Anterior cingulate cortex (tissue), 58 donors: ENCODE results near the gene GPA33.
A peak's percentile ranks its signal among the peaks of the same experiment; 100 is the strongest.

ENCODE experiments used
- DNase-seq, 58 donors: peaks; one replicate each; lab custom pipeline; 2025; lab: John Stamatoyannopoulos, UW

GPA33 gene

DNA sequence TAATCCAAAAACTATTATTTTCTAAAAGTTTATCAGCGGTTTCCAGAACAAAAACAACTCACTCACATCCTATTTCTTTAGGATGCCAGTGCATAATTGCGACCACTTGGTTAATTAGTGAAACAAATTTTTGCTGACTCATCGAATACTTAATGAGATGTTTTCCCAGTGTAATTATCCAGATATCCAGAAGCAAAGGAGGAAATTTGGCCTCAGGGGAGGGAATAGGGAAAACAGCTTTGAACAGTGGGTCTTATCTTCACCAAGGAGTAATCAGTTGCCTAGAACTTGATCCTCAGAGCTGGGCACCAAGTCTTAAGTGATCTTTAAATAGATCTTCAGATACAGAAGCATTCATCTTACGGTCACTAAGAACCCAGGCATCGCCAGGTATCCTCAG lies 28.0 kb upstream of the GPA33 start:
- no peak for DNase-seq

DNA sequence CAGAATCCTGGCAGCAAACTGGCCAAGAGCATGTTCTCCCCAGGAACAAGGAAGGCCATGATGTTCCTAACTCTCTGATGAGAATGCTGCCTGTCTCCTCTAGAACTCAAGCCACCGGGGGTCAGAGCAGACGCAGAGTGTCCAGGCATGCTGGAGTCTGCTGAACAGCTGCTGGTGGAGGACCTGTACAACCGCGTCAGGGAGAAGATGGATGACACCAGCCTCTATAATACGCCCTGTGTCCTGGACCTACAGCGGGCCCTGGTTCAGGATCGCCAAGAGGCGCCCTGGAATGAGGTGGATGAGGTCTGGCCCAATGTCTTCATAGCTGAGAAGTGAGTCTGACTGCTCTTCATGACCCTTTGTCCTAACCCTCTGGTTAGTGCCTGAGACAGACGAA lies 27.0 kb upstream of the GPA33 start:
- DNase-seq: no peak

DNA sequence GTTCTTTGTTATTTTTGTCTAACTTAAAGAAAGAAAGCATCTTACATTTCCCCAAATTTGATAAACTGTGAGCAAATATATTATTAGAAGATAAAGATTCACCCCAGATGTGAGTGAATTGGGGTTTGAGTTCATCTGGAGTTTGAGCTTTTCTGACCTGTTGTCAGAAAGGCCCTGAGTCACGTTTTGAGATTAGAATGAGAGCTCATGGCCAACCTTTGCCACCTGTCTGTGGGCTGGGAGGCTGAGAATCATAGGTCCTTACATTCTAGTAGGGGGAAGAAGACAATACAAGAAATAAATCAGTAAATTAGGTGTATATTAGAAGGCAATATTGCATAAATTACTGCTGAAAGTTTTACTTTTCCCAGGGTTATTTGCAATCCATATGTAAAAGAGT lies 26.0 kb upstream of the GPA33 start:
- DNase-seq: no peak

DNA sequence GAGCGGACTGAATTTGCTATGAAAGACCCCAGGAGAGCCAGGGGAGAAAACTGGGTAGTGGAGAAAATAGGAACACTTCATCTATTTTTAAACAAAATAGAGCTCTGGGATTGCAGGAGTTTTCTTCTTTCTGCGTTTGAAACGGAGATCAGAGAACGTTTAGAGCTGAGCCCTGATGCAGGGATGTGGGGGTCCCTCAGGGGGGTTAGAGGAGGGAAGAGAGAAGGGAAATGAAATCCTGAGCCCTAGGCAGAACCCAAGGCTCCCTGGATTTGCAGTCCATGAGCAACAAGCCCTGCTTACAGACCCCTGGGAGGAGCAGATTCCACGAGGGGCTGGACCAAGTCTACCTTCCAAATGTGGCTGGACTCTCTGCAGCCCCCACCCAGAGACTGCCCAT lies 25.5 kb upstream of the GPA33 start:
- no peak for DNase-seq

DNA sequence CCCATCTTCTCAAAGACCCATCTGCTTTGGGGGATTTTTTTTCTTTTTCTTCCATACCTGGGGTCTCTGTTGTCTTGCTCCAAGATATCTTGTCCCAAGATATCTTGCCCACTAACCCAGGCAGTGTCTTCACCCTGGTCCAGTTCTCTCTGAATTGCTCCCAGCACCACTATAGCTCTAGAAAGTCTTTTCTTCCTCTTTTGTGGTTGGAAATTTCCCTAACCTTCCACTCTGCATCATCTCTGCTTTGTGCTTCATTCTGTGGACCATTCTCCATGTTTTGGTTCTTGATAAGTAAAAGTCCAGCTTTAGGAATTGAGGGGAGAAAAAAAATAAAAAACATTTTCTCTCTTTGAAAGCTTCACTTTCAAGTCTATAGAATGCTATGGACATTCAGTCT lies 24.5 kb upstream of the GPA33 start:
- DNase-seq: no peak

DNA sequence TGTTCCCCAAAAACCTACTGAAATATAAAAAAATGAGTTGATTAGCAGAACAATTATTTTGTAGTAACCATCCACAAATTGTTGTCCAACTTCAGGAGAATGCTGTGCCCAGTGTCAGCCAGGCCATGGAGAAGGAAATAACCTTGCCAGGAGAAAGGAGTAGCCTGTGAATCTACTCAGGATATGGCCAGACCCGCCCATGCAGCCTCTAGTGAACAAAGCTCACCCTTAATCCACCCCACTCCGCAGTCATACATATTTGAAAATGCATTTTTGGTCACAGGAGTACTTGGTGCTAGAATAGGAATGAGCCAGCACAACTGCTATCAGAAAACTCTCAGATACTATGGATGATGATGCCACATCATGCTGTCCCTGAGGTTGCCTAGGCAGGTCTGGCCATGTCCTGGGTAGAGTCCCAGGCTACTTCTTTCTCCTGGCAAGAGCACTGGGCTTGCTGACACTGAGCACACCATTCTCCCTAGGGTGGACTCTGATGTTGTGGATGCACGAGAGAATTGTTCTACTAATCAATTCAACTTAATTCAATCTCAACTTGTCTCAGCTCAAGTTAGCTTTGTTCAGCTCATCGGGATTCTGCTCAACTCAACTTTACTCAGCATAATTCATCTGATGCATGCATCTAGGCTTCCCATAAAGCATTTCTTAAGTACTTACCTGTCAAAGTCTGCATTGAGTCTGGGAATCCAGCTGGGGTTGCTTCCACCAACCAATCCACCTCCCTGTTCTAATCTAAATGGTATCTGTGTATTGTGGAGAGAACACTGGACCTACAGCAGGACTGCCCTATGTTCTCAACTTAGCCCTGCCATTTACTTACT lies 21.9 kb upstream of the GPA33 start:
- no peak for DNase-seq

DNA sequence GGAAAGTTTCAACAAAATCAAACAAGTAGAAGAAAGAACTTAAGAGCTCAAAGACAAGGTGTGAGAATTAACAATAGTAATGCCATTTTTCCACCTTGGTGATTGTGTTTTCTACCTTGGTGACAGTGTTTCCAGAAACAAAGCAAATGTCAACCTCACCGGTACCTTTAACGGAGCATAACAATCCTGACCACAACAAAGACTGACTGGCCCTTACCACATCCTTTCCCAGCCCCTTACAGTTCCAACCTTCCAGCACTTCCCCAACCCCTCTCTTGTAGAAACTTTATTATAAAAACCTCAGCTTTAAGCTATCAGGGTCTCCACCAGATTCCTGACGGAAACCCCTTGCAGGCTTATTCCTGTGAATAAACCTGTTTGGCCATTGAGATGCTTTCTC lies 20.4 kb upstream of the GPA33 start:
- DNase-seq: no peak

DNA sequence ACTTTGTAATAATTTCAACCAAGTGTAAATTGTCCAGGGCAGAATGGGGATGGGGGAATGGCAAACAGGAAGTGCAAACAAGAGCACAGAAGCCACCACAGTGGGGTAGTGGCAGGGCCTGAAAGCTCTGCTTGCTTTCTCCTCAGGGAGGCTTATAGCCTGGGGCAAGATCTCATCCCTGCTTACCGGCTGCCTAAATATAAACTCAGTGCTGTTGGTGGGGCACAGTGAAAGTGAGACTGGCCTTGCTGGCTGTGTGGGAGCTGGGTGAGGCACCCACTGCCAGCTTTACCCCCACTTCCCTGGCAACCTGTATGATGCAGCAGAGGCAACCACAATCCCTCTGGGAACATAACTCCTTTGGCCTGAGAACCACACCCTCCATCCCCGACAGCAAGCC lies 18.9 kb upstream of the GPA33 start:
- no peak for DNase-seq

DNA sequence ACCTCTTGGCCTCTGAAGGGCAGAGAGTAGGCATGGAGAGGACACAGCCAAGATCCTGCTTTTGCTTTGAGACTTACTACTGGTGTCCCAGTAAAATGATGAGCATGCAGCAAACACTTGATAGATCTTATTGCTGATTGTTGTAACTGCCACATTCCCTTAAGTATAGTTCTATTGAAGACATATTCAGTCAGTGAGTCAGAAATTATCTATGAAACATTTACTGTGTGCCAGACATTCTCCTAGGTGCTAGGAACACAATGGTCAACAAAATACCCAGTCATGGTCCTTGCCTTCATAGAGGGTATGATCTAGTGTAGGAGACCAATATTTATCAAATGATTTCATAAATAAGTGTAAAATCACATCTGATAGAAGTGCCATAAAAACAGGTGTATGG lies 17.3 kb upstream of the GPA33 start:
- no peak for DNase-seq

DNA sequence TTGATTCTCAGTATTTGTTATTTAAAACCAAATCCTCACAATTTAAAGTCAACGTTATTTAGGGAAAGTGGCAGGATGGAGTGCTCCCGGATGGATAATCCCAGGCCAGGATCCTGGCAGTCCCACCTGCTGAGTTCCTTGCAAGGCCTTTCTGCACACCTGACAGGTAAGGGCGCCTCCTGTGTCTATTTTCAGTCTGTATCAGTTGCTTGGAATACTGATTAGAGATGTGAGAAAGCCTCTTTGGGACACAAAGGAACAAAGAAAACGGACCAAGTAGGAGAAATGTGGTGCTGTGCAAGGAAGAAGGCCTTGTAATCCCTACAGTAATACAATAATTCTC lies 15.9 kb upstream of the GPA33 start:
- no peak for DNase-seq

DNA sequence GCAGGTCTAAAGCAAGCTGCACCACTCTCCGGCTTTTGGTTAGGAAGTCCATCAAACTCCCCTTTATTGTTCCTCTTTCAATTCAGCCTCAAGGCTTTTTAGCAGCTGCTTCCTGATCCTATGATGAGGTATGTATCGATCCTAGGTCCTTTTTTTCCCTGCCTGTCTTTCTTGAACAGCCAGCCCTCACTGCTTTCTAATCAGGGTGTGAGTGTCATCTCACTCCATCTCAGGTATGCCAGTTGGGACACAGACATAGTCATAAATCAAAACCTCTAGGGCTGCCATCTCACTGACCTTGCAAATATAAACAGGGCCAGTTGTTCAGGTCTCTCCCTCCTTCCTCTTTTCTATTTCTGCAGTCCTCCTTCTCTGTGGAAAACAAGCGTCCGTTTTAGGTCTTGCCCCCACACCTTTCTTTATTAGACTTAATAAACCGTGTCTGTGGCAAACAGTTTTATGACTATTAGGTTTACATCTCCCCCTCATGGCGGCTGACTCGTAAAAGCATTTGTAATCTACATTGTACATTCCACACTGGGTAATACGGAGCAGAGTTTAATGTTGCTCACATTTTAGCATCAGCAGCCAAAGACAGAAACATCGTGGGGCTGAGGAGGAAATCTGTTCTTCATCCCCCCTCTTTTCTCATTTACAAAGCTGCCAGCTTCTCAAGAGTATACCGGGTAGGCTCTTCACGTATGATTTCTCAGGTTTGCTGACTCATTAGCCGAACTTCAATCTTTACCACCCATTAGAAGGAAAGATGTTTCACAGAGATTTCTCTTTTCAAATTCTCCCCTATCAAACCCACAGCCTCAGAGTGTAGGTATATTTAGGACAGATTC lies 15.3 kb upstream of the GPA33 start:
- DNase-seq: peak in 1 of 58 donors; percentile 18

DNA sequence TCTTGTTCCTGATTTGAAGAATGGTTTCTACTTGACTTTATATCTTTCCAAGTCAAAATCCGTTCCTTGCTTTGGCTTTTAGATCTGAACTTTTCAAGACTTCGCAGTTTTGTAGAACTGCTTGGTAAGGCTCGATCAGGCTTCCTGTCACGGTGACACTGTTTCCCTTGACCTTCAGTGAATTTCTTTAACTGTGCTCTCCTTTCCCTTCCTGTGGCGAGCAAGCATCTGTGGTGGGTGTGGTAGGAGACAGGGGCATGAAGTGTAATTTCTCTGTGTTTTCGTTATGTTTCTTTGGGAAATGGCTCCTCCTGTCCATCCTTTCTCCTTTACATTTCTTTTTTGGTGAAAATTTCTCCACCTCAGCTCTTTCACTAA lies 14.1 kb upstream of the GPA33 start:
- no peak for DNase-seq

DNA sequence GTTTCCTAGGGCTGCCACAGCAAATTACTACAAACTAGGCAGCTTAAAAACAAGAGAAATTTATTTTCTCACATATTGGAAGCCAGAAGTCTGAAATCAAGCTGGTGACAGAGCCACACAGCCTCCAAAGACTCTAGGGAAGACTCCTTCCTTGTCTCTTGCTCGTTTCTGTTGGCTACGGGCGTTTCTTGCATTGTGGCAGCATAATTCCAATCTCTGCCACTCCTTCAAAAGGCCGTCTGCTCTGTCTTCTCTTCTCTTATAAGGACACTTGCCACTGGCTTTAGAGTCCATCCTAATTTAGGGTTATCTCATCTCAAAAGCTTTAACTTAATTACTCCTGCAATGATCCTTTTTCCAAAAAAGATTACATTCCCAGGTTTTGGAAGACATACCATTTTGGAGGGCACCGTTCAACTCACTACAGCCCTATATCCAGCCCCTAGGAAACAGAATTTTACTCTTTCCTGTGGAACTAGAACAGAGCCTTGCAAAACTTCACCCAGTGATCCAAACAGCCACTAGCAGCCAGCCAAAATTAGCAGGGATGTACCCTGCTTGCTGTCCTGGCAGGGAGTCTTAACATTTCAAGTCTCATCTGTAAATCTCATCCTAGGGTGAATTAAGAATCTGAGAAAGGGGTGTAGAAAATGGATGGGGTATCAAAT lies 12.9 kb upstream of the GPA33 start:
- no peak for DNase-seq

DNA sequence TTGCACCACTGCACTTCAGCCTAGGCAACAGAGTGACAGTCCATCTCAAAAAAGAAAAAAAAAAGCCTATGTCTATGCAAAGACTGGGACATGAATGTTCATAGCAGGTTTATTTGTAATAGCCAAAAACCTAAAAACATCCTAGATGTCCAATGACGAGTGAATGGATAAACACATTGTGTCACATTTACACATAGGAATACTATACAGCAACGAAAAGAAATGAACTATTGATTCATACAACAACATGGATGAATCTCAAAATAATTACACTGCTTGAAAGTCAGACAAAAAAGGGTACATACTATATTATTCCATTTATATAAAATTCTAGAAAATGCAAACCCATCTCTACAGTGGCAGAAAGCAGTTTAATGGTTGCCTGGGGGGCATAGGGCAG lies 11.6 kb upstream of the GPA33 start:
- no peak for DNase-seq

DNA sequence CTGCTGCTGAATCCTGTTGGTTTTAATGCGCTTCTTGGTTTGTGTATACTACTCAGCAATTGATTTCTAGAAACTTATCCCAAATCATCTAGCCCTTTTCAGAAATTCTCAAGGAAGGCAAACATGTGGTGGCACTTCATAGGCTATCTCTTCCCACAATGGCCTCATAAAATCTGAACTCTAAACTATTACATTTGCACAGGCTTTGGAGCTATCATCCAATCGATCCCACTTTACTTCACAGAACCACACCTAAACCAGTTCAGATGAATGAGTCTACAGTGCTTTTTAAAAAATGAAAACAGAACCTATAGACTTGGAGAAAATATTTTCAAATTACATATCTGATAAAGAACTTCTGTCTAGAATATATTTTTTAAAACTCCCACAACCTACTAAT lies 10.6 kb upstream of the GPA33 start:
- no peak for DNase-seq

DNA sequence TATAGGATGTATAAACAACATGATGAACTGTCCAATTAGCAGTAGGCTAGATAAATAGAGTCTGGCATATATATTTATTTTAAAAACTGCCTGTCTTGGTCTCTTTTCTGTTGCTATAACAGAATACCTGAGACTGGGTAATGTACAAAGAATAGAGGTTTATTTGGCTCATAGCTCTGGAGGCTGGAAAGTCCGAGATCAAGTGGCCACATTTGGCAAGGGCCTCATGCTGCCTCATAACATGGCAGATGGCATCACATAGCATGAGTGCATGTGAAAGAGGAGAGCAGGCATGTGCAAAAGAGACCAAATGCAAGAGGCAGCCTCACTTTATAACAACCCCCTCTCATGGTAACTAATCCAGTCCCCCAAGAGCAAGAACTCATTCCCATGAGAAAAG lies 9.7 kb upstream of the GPA33 start:
- DNase-seq: no peak

DNA sequence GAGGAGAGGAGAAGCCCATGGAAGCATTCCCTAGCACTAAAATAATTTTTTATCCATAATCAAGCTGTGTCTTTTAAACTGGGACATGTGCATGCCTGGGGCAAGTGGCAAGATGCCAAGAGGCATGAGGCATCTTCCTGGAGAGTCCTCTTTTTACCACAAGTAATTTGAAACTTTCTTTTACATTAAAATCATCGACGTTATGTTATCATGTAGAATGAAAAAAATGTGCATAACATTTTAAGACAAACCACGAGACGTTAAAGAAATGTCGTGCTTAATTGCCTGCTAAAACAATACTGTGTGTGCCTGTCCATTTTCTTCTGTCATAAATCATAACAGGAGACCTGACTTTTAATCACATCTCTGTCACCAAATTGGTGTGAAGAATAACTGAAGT lies 5.2 kb upstream of the GPA33 start:
- no peak for DNase-seq

DNA sequence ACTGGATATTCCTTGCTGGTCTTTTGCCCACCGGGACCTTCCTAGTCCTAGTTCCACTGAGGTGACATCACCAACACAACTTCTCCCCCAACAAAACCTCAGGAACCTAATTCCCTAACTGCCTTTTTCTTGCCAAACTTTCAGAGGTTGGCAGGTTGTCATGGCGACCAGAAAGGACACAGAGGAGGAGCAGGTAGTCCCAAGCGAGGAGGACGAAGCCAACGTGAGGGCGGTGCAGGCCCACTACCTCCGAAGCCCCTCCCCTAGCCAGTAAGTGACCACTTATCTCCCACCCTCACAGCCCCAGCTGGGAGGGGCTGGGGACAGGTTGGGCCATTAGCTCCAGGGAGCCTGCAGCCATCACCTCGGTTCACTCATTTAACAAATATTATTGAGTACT lies 4.5 kb upstream of the GPA33 start:
- DNase-seq: no peak

DNA sequence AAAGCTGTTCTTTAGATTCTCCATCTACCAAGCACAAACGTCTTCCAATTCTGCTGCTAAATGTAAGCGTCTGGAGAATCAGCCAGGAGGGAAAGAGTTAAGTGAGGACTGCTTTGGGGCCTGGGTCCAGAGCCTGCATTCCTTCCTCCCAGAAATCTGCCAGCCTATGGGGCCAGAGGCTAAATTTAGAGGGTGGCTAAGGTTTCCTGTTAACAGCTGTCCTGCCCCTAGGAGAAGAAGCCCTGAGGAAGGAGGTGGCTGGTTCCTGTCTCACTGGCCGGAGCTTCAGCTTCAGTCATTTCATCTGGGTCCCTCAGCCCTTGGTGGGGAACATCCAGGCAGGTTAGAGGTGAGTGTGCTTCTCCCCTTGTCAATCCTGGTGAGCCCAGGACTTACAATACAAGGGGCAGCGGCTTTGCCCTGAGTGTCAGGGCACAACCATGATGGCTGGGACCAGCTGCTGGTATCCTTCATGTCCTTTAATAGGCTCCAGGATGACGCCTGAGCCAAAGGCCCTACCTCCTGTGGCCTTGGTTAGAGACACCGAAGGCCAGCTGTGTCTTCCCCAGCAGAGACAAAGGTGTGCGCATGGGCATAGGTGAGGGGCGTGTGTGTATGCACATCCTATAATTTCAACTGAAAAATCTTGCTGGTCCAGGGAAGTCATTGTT lies 3.8 kb upstream of the GPA33 start, which contains the start of gene STYXL2:
STYXL2 (plus strand) TSS at position 230 of the 671 bp plus-strand sequence. CDS start 775 bp downstream, outside the sequence.
- DNase-seq: no peak

DNA sequence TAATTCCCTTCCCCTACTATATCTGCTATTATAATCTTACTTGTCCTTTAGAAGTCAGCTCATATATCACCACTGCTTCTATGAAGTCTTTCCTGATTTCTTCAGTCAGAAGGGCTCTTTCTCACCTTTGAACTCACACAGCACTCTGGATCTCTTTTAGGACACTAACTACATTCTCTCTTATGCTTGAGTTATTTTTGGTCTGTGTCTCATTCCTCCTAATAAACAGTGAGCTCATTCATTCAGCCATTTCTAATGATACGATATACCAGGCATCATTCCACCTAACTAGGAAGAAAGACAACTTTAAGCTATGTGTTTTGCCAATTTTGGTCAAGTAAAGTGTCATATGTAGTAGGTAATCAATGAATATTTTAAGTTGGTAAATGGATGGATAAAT lies 2.5 kb upstream of the GPA33 start:
- DNase-seq: no peak

DNA sequence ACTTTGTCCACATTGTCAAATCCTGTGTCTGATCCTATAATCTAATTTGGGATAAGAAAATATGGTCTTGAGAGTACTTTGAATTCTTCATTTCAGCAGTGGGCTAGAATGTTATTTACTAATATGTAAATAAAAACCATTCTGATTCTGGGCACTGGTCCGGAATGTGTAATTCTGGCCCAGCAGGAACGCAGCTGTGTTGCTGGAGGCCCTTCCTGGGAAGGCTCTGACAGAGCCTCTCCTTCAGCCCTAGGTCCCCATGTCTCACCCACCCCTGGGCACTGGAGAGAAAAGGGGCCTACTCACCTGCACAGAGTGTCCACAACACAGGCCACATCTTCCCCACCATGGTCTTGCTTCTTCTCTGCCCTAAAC lies 251 bp downstream of the GPA33 start:
- no peak for DNase-seq
